Uterus (tissue), 4 donors: ENCODE results near the gene PPP1R14D. TPM values are rescaled to one million over a fixed set of nuclear protein-coding genes. Genes with fewer than 3 reads are reported as not detected.
A peak's percentile ranks its signal among the peaks of the same experiment; 100 is the strongest.

ENCODE experiments used
- DNase-seq, 2 donors: peaks; one replicate each; pipeline ENCODE4 v3.0.0-alpha.2; 2019 to 2020
- H3K27ac ChIP-seq, 2 donors: fragments of 200-600 bp; sonication (generic); 1 replicate in 1 of 2; 2 replicates in 1 of 2; pipeline ENCODE4 v1.5.1; 2016 to 2018
- H3K27me3 ChIP-seq, 2 donors: fragments of 200-600 bp; sonication (generic); one replicate each; pipeline ENCODE4 v1.5.1; 2018 to 2019; ENCODE audit warnings: control low read depth in 1 of 2
- H3K36me3 ChIP-seq, 2 donors: fragments of 200-600 bp; sonication (generic); one replicate each; pipeline ENCODE4 v1.5.1; 2019; ENCODE audit warnings: control low read depth in 1 of 2
- H3K4me1 ChIP-seq, 2 donors: fragments of 200-600 bp; sonication (generic); one replicate each; pipeline ENCODE4 v1.5.1; 2018 to 2019; ENCODE audit warnings: control low read depth in 1 of 2
- H3K4me3 ChIP-seq, 2 donors: fragments of 200-600 bp; sonication (generic); 1 replicate in 1 of 2; 2 replicates in 1 of 2; pipeline ENCODE4 v1.5.1; 2018 to 2019; ENCODE audit warnings: mild to moderate bottlenecking in 1 of 2
- H3K9me3 ChIP-seq, 2 donors: fragments of 200-600 bp; sonication (generic); one replicate each; pipeline ENCODE4 v1.5.1; 2019; ENCODE audit warnings: control low read depth in 1 of 2
- CTCF ChIP-seq, 4 experiments: fragments of 200-600 bp in 2 of 4; fragments of 450-650 bp in 2 of 4; sonication (generic) in 2 of 4; IDR thresholded peaks; one replicate each; pipeline ENCODE4 v1.5.1; 2016 to 2019; ENCODE audit warnings: antibody characterized with exemption in 4 of 4, mild to moderate bottlenecking in 2 of 4, moderate library complexity in 1 of 4
- POLR2A ChIP-seq, 2 donors: fragments of 450-650 bp; IDR thresholded peaks; one replicate each; pipeline ENCODE4 v1.6.1; 2016; ENCODE audit warnings: antibody characterized with exemption in 2 of 2, mild to moderate bottlenecking in 1 of 2, moderate library complexity in 1 of 2
- intact Hi-C: fragments of 100-400 bp; cut with DNase I; formaldehyde crosslinking; loops from one replicate; pipeline ENCODE4 v1.15.1; 2023; ENCODE audit warnings: low total_unique reads
- total RNA-seq, 4 donors: library from RNA; depleted of rRNA in 3 of 4; stranded (reverse); fragments of >200 nt in 3 of 4; gene quantifications; one replicate each; pipeline versions ENCODE4 v1.1.0 to v1.2.4, GENCODE V29; 2014 to 2023
- donor health status: DM: yes; HTN: yes; CAD: no.

PPP1R14D gene
- not detected for total RNA-seq

GRCh38 chr15:40828447-40829036, at the start of gene PPP1R14D:
PPP1R14D (minus strand) TSS chr15:40828708; CDS start chr15:40828641, 67 bp downstream.
- H3K4me1 ChIP-seq: no peaks in the 10 kb centered on the region
- H3K27ac ChIP-seq: no peak within 1 kb of the TSS
- H3K36me3 ChIP-seq: no peaks in the 10 kb centered on the region
- H3K9me3 ChIP-seq: no peaks in the 10 kb centered on the region
- no peak for DNase-seq
- TF ChIP-seq POLR2A (IDR thresholded peaks at IDR 0.05) (no peak), CTCF (IDR thresholded peaks at IDR 0.05) (no peak)
- H3K4me3 ChIP-seq: no peak within 1 kb of the TSS
- H3K27me3 ChIP-seq: no peaks in the 10 kb centered on the region
- intact Hi-C loops: no loop called here

GRCh38 chr15:40877694-40878093, 49.2 kb upstream of the PPP1R14D start:
- H3K27me3 ChIP-seq: no peaks in the 10 kb centered on the region
- no peaks in the 10 kb centered on the region for H3K9me3 ChIP-seq
- TF ChIP-seq CTCF (IDR thresholded peaks at IDR 0.05) (no peak), POLR2A (IDR thresholded peaks at IDR 0.05) (no peak)
- intact Hi-C loops: no loop called here
- no peak for DNase-seq
- no peak overlapping the region for H3K4me3 ChIP-seq
- H3K4me1 ChIP-seq: peaks cover 0 to 7% of the 10 kb centered on the region in 2 donors
- H3K27ac ChIP-seq: no peak overlapping the region
- no peaks in the 10 kb centered on the region for H3K36me3 ChIP-seq

GRCh38 chr15:40875991-40876730, 47.7 kb upstream of the PPP1R14D start:
- peaks cover 0 to 7% of the 10 kb centered on the region in 2 donors for H3K4me1 ChIP-seq
- H3K4me3 ChIP-seq: no peak overlapping the region
- H3K36me3 ChIP-seq: no peaks in the 10 kb centered on the region
- no peak for TF ChIP-seq POLR2A (IDR thresholded peaks at IDR 0.05)
- TF ChIP-seq CTCF (IDR thresholded peaks at IDR 0.05): no peak
- no peaks in the 10 kb centered on the region for H3K9me3 ChIP-seq
- H3K27me3 ChIP-seq: no peaks in the 10 kb centered on the region
- no peak for DNase-seq
- intact Hi-C loops: no loop called here
- H3K27ac ChIP-seq: no peak overlapping the region

GRCh38 chr15:40873694-40874561, 45.4 kb upstream of the PPP1R14D start, which contains the start of gene RHOV:
RHOV (minus strand) TSS chr15:40874234; CDS start chr15:40874139, 95 bp downstream.
- peaks cover 0 to 7% of the 10 kb centered on the region in 2 donors for H3K4me1 ChIP-seq
- no peaks in the 10 kb centered on the region for H3K27me3 ChIP-seq
- TF ChIP-seq CTCF (IDR thresholded peaks at IDR 0.05) (peak in 1 of 4 experiments; percentile 15), POLR2A (IDR thresholded peaks at IDR 0.05) (no peak)
- no peaks in the 10 kb centered on the region for H3K36me3 ChIP-seq
- no peak within 1 kb of the TSS for H3K27ac ChIP-seq
- no peak for DNase-seq
- intact Hi-C loops: no loop called here
- H3K9me3 ChIP-seq: no peaks in the 10 kb centered on the region
- H3K4me3 ChIP-seq: peak within 1 kb of the TSS; percentile 19 to 36
